ENCODE measurements around the gene SLC18B1. TPM values are rescaled to one million over a fixed set of nuclear protein-coding genes. Genes with fewer than 3 reads are reported as not detected.

Gene SLC18B1
- total and polyA plus RNA-seq, 10 of the 15 experiments (the other 5 are each of a cell fraction or from before 2014, with no cell fraction given) = 3.5 to 11.8 (median 7.1) TPM

DNA sequence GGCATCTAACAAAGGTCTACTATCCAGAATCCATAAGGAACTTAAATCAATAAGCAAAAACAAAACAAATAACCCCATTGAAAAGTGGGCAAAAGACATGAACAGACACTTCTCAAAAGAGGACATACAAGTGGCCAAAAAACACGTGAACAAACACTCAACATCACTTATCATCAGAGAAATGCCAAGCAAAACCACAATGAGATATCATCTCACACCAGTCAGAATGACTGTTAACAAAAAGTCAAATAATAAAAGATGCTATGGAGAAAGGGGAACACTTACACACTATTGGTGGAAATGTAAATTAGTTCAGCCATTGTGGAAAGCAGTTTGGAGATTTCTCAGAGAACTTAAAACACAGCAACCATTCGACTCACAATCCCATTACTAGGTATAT is 65.2 kb downstream of the SLC18B1 start:
- DNase-seq (ENCODE audit: low read depth, low spot score) (no peak), FAIRE-seq (no peak), ATAC-seq (no peak)
- BruUV-seq (replicated peaks) = no TSS peak
- in situ Hi-C loops (cut with MboI) = no loop called here
- ChIA-PET CTCF (no interaction called here), SMC1A (ENCODE audit: uncharacterized antibody, unreplicated experiment) (interaction anchor here (1.3 kb wide), 1 partner anchor 29 kb away, joined by 4 read pairs; no protein-coding TSS in a partner anchor), POLR2A (no interaction called here), RAD21 (ENCODE audit: unreplicated experiment) (no interaction called here)
- H4K20me1 ChIP-seq (ENCODE audit: control insufficient read depth, insufficient read depth) = no peaks in the 10 kb centered on the region
- no peak overlapping the region for H2AFZ ChIP-seq (ENCODE audit: control insufficient read depth, low read depth, low read length)
- H3K27me3 ChIP-seq (replicated peaks in 1 of 2; ENCODE audit: control insufficient read depth in 2 of 2, insufficient read depth in 2 of 2, low read length in 1 of 2) = no peaks in the 10 kb centered on the region
- no peaks in the 10 kb centered on the region for H3K9me3 ChIP-seq (replicated peaks; ENCODE audit: control insufficient read depth, insufficient read depth, low read length)
- H3K36me3 ChIP-seq (ENCODE audit: control insufficient read depth in 2 of 2, insufficient read depth in 2 of 2, low read length in 1 of 2) = no peaks in the 10 kb centered on the region
- H3K4me3 ChIP-seq = no peak overlapping the region
- intact Hi-C loops (cut with micrococcal nuclease; ENCODE audit: unreplicated experiment) = no loop called here
- H3K9ac ChIP-seq (ENCODE audit: control insufficient read depth, insufficient read depth, low read length) = no peak overlapping the region
- 42% methylated on average over 2 of the region's 2 CpGs for WGBS (ENCODE audit: insufficient coverage, insufficient replicate concordance, low lambda C conversion rate, missing lambda C conversion rate)
- H3K4me1 ChIP-seq (ENCODE audit: control insufficient read depth, insufficient read depth, low read length) = no peaks in the 10 kb centered on the region
- H3K4me2 ChIP-seq (ENCODE audit: control insufficient read depth, insufficient read depth) = no peak overlapping the region
- no peaks in the 10 kb centered on the region for H3K79me2 ChIP-seq (ENCODE audit: control insufficient read depth, insufficient read depth, low read length)
- H3K27ac ChIP-seq (ENCODE audit: control insufficient read depth, insufficient read depth) = no peak overlapping the region
- TF ChIP-seq, protein P1, sequence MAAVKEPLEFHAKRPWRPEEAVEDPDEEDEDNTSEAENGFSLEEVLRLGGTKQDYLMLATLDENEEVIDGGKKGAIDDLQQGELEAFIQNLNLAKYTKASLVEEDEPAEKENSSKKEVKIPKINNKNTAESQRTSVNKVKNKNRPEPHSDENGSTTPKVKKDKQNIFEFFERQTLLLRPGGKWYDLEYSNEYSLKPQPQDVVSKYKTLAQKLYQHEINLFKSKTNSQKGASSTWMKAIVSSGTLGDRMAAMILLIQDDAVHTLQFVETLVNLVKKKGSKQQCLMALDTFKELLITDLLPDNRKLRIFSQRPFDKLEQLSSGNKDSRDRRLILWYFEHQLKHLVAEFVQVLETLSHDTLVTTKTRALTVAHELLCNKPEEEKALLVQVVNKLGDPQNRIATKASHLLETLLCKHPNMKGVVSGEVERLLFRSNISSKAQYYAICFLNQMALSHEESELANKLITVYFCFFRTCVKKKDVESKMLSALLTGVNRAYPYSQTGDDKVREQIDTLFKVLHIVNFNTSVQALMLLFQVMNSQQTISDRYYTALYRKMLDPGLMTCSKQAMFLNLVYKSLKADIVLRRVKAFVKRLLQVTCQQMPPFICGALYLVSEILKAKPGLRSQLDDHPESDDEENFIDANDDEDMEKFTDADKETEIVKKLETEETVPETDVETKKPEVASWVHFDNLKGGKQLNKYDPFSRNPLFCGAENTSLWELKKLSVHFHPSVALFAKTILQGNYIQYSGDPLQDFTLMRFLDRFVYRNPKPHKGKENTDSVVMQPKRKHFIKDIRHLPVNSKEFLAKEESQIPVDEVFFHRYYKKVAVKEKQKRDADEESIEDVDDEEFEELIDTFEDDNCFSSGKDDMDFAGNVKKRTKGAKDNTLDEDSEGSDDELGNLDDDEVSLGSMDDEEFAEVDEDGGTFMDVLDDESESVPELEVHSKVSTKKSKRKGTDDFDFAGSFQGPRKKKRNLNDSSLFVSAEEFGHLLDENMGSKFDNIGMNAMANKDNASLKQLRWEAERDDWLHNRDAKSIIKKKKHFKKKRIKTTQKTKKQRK (IDR thresholded peaks at IDR 0.05; ENCODE audit: low read depth, low read length) = no peak
- TF ChIP-seq, protein P2, sequence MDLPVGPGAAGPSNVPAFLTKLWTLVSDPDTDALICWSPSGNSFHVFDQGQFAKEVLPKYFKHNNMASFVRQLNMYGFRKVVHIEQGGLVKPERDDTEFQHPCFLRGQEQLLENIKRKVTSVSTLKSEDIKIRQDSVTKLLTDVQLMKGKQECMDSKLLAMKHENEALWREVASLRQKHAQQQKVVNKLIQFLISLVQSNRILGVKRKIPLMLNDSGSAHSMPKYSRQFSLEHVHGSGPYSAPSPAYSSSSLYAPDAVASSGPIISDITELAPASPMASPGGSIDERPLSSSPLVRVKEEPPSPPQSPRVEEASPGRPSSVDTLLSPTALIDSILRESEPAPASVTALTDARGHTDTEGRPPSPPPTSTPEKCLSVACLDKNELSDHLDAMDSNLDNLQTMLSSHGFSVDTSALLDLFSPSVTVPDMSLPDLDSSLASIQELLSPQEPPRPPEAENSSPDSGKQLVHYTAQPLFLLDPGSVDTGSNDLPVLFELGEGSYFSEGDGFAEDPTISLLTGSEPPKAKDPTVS (IDR thresholded peaks at IDR 0.05; ENCODE audit: low read depth, low read length) = no peak
- TF ChIP-seq TARDBP (IDR thresholded peaks at IDR 0.05; ENCODE audit: borderline replicate concordance) = no peak
- TF ChIP-seq CHD4 (IDR thresholded peaks at IDR 0.05) = no peak
- no peak for TF ChIP-seq GABPA (IDR thresholded peaks at IDR 0.05; ENCODE audit: low read depth)
- no peak for TF ChIP-seq CBX3 (IDR thresholded peaks at IDR 0.05; ENCODE audit: borderline replicate concordance, low read depth)
- TF ChIP-seq EP300 (IDR thresholded peaks at IDR 0.05; ENCODE audit: borderline replicate concordance in 1 of 2, control insufficient read depth in 1 of 2, low read depth in 2 of 2, low read length in 2 of 2) = no peak
- no peak for TF ChIP-seq ASH2L (IDR thresholded peaks at IDR 0.05; ENCODE audit: borderline replicate concordance, low read depth)
- TF ChIP-seq, protein P3, sequence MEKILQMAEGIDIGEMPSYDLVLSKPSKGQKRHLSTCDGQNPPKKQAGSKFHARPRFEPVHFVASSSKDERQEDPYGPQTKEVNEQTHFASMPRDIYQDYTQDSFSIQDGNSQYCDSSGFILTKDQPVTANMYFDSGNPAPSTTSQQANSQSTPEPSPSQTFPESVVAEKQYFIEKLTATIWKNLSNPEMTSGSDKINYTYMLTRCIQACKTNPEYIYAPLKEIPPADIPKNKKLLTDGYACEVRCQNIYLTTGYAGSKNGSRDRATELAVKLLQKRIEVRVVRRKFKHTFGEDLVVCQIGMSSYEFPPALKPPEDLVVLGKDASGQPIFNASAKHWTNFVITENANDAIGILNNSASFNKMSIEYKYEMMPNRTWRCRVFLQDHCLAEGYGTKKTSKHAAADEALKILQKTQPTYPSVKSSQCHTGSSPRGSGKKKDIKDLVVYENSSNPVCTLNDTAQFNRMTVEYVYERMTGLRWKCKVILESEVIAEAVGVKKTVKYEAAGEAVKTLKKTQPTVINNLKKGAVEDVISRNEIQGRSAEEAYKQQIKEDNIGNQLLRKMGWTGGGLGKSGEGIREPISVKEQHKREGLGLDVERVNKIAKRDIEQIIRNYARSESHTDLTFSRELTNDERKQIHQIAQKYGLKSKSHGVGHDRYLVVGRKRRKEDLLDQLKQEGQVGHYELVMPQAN (conservative IDR thresholded peaks at IDR 0.05) = no peak
- no peak for TF ChIP-seq MEF2A (IDR thresholded peaks at IDR 0.05; ENCODE audit: insufficient read depth, low read depth, low read length)
- TF ChIP-seq RB1 (IDR thresholded peaks at IDR 0.05; ENCODE audit: borderline replicate concordance) = no peak
- TF ChIP-seq, protein P4, sequence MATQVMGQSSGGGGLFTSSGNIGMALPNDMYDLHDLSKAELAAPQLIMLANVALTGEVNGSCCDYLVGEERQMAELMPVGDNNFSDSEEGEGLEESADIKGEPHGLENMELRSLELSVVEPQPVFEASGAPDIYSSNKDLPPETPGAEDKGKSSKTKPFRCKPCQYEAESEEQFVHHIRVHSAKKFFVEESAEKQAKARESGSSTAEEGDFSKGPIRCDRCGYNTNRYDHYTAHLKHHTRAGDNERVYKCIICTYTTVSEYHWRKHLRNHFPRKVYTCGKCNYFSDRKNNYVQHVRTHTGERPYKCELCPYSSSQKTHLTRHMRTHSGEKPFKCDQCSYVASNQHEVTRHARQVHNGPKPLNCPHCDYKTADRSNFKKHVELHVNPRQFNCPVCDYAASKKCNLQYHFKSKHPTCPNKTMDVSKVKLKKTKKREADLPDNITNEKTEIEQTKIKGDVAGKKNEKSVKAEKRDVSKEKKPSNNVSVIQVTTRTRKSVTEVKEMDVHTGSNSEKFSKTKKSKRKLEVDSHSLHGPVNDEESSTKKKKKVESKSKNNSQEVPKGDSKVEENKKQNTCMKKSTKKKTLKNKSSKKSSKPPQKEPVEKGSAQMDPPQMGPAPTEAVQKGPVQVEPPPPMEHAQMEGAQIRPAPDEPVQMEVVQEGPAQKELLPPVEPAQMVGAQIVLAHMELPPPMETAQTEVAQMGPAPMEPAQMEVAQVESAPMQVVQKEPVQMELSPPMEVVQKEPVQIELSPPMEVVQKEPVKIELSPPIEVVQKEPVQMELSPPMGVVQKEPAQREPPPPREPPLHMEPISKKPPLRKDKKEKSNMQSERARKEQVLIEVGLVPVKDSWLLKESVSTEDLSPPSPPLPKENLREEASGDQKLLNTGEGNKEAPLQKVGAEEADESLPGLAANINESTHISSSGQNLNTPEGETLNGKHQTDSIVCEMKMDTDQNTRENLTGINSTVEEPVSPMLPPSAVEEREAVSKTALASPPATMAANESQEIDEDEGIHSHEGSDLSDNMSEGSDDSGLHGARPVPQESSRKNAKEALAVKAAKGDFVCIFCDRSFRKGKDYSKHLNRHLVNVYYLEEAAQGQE (IDR thresholded peaks at IDR 0.05; ENCODE audit: low read depth, low read length) = no peak
- no peak for TF ChIP-seq CREB1 (IDR thresholded peaks at IDR 0.05; ENCODE audit: low read depth)
- no peak for TF ChIP-seq EGR1 (IDR thresholded peaks at IDR 0.05; ENCODE audit: borderline replicate concordance in 1 of 2, low read depth in 2 of 2, low read length in 2 of 2)

Data from GM12878 (cell line).